Measurements from ENCODE around the gene EIF4E1B. TPM values are rescaled to one million over a fixed set of nuclear protein-coding genes. Genes with fewer than 3 reads are reported as not detected.

Gene EIF4E1B
- total RNA-seq, 1 donor from 2014 or later, result 0.06 TPM

DNA sequence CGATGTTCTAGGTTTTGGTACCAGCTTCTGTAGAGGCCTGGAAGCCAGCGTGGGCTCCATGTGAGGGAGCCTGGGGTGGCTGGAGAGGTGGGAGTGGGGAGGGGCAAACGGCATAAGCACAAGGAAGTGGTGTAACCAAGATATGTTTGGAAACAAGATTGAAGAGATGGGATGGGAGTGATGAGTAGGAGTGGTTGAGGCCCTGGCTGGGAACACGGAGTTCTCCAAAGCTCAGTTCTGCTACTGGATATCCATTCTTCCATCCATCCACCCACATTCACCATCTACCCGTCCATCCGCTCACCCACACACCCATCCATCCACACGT lies 29.0 kb downstream of the EIF4E1B start:
- H3K9me3 Mint-ChIP-seq, result no peaks in the 10 kb centered on the region
- peaks cover 8% of the 10 kb centered on the region for H3K27me3 Mint-ChIP-seq (ENCODE audit: insufficient read depth, low read depth)
- Histone ChIP-seq H3K4me2 (no peak overlapping the region), H3K27me3 (no peaks in the 10 kb centered on the region), H4K20me1 (ENCODE audit: low read depth) (peaks cover 8% of the 10 kb centered on the region), H3K79me2 (ENCODE audit: low read depth) (no peaks in the 10 kb centered on the region), H3K36me3 (no peaks in the 10 kb centered on the region), H3F3A (ENCODE audit: low read depth) (peaks cover 7% of the 10 kb centered on the region), H3K9me3 (ENCODE audit: low read depth) (no peaks in the 10 kb centered on the region), H3K4me1 (peaks cover 6% of the 10 kb centered on the region), H3K9ac (no peak overlapping the region), H3K4me3 (no peak overlapping the region), H3K27ac (no peak overlapping the region), H2AFZ (replicated peaks) (no peak overlapping the region)
- TF ChIP-seq EZH2 (IDR thresholded peaks at IDR 0.05), result no peak
- TF ChIP-seq, protein P1, sequence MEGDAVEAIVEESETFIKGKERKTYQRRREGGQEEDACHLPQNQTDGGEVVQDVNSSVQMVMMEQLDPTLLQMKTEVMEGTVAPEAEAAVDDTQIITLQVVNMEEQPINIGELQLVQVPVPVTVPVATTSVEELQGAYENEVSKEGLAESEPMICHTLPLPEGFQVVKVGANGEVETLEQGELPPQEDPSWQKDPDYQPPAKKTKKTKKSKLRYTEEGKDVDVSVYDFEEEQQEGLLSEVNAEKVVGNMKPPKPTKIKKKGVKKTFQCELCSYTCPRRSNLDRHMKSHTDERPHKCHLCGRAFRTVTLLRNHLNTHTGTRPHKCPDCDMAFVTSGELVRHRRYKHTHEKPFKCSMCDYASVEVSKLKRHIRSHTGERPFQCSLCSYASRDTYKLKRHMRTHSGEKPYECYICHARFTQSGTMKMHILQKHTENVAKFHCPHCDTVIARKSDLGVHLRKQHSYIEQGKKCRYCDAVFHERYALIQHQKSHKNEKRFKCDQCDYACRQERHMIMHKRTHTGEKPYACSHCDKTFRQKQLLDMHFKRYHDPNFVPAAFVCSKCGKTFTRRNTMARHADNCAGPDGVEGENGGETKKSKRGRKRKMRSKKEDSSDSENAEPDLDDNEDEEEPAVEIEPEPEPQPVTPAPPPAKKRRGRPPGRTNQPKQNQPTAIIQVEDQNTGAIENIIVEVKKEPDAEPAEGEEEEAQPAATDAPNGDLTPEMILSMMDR (IDR thresholded peaks at IDR 0.05), result no peak
- TF ChIP-seq EZH2phosphoT487 (IDR thresholded peaks at IDR 0.05), result no peak
- DNase-seq (ENCODE audit: low spot score), result no peak
- no peaks in the 10 kb centered on the region for H3K36me3 Mint-ChIP-seq
- peaks cover 7% of the 10 kb centered on the region for H3K4me1 Mint-ChIP-seq
- no peak overlapping the region for H3K4me3 Mint-ChIP-seq
- H3K27ac Mint-ChIP-seq, result no peak overlapping the region

DNA sequence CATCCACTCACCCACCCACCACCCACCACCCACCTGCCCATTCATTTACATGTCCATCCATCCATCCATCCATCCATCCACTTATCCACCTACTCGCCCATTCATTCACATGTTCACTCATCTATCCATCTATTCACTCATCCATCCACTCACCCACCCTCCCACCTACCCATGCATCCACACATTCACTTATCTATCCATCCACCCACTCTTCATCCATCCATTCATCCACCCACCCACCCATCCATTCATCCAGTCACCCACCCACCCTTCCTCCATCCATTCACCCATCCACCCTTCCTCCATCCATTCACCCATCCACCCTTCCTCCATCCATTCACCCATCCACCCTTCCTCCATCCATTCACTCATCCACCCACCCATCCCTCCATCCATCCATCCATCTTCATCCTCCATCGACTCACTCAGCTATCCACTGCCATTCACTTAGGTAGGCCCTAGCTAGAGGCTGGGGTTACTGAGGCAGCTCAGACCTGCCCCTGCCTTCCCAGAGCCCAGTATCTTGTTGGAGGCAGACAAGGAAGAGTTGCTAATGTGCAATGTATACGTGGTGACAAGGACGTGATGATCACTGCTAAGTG lies 29.5 kb downstream of the EIF4E1B start:
- no peaks in the 10 kb centered on the region for H3K9me3 ChIP-seq (ENCODE audit: low read depth)
- no peaks in the 10 kb centered on the region for H3K36me3 ChIP-seq
- Mint-ChIP-seq H3K27me3 (ENCODE audit: insufficient read depth, low read depth) (peaks cover 8% of the 10 kb centered on the region), H3K36me3 (no peaks in the 10 kb centered on the region), H3K9me3 (no peaks in the 10 kb centered on the region), H3K4me3 (no peak overlapping the region), H3K4me1 (peaks cover 7% of the 10 kb centered on the region), H3K27ac (no peak overlapping the region)
- peaks cover 8% of the 10 kb centered on the region for H4K20me1 ChIP-seq (ENCODE audit: low read depth)
- TF ChIP-seq EZH2 (IDR thresholded peaks at IDR 0.05) (no peak), EZH2phosphoT487 (IDR thresholded peaks at IDR 0.05) (no peak)
- TF ChIP-seq, protein P1 (IDR thresholded peaks at IDR 0.05), result no peak
- peaks cover 10% of the 10 kb centered on the region for H3F3A ChIP-seq (ENCODE audit: low read depth)
- H3K4me2 ChIP-seq, result no peak overlapping the region
- H3K27ac ChIP-seq, result no peak overlapping the region
- peaks cover 11% of the 10 kb centered on the region for H3K4me1 ChIP-seq
- no peak overlapping the region for H3K9ac ChIP-seq
- H2AFZ ChIP-seq (replicated peaks), result no peak overlapping the region
- no peaks in the 10 kb centered on the region for H3K79me2 ChIP-seq (ENCODE audit: low read depth)
- no peaks in the 10 kb centered on the region for H3K27me3 ChIP-seq
- no peak overlapping the region for H3K4me3 ChIP-seq
- no peak for DNase-seq (ENCODE audit: low spot score)

DNA sequence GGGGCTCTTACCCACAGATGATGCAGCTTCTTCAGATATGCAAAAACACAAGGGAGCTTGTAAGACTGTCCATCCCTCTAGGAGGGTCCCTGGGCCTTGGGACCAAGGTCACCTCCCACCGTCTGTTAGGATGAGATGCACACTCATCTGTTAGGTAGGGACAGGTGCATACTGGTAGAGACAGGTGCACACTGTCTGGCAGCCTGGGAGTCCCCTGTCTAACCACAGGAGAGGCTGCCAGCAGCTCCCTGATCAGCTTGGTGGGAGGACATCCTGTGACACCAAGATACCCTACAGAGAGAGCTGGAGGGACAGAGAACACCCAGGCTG lies 30.0 kb downstream of the EIF4E1B start:
- Histone ChIP-seq H3K4me1 (peaks cover 14% of the 10 kb centered on the region), H3K27ac (no peak overlapping the region), H3F3A (ENCODE audit: low read depth) (peaks cover 12% of the 10 kb centered on the region), H3K79me2 (ENCODE audit: low read depth) (no peaks in the 10 kb centered on the region), H3K9me3 (ENCODE audit: low read depth) (no peaks in the 10 kb centered on the region), H3K9ac (no peak overlapping the region), H3K36me3 (no peaks in the 10 kb centered on the region), H3K4me2 (no peak overlapping the region), H2AFZ (replicated peaks) (no peak overlapping the region), H4K20me1 (ENCODE audit: low read depth) (peaks cover 8% of the 10 kb centered on the region), H3K4me3 (no peak overlapping the region), H3K27me3 (no peaks in the 10 kb centered on the region)
- H3K27ac Mint-ChIP-seq, result no peak overlapping the region
- peaks cover 8% of the 10 kb centered on the region for H3K27me3 Mint-ChIP-seq (ENCODE audit: insufficient read depth, low read depth)
- no peak overlapping the region for H3K4me3 Mint-ChIP-seq
- TF ChIP-seq, protein P1 (IDR thresholded peaks at IDR 0.05), result no peak
- TF ChIP-seq EZH2 (IDR thresholded peaks at IDR 0.05) (no peak), EZH2phosphoT487 (IDR thresholded peaks at IDR 0.05) (no peak)
- H3K9me3 Mint-ChIP-seq, result no peaks in the 10 kb centered on the region
- no peak for DNase-seq (ENCODE audit: low spot score)
- peaks cover 7% of the 10 kb centered on the region for H3K4me1 Mint-ChIP-seq
- no peaks in the 10 kb centered on the region for H3K36me3 Mint-ChIP-seq

Measured in neural progenitor cell (in vitro differentiated cells).